ENCODE results near the gene ATG5. TPM values are rescaled to one million over a fixed set of nuclear protein-coding genes. Genes with fewer than 3 reads are reported as not detected.
"Not testable (repeated sequence)": the region's sequence is repeated elsewhere in the genome, so short reads cannot be mapped to it uniquely, and the experiment has no call there.

The ATG5 gene
- total and polyA plus RNA-seq, 2 donors (not counting 1 experiment from before 2014, with no cell fraction given), result 13.6 to 26.3 TPM

GRCh38 chr6:106237286-106237685 is 88.3 kb downstream of the ATG5 start:
- H2AFZ ChIP-seq (ENCODE audit: insufficient read depth, low read depth, low read length, poor library complexity, severe bottlenecking), result no peak overlapping the region
- no peak overlapping the region for H3K4me3 Mint-ChIP-seq
- H4K20me1 ChIP-seq (ENCODE audit: control insufficient read depth, insufficient read depth, low read length, poor library complexity, severe bottlenecking), result no peaks in the 10 kb centered on the region
- ATAC-seq (ENCODE audit: low read depth) (no peak), DNase-seq (no peak)
- no peak overlapping the region for H3K4me2 ChIP-seq (replicated peaks; ENCODE audit: low read depth, low read length, poor library complexity, severe bottlenecking)
- no peak overlapping the region for H3K4me3 ChIP-seq (ENCODE audit: control extremely low read depth in 1 of 5, extremely low read depth in 1 of 5, insufficient read depth in 1 of 5, low read depth in 2 of 5, low read length in 4 of 5)
- H3K9ac ChIP-seq (ENCODE audit: low read length), result no peak overlapping the region
- intact Hi-C loops (cut with micrococcal nuclease), result no loop called here
- peaks cover 0 to 8% (median 4%) of the 10 kb centered on the region in 3 donors for H3K9me3 ChIP-seq (ENCODE audit: control extremely low read depth in 1 of 3, control insufficient read depth in 2 of 3, insufficient read depth in 1 of 3, low read length in 2 of 3)
- H3K27me3 Mint-ChIP-seq, result no peaks in the 10 kb centered on the region
- ChIA-PET POLR2A (no interaction called here), CTCF (no interaction called here)
- H3K79me2 ChIP-seq (ENCODE audit: control insufficient read depth, insufficient read depth, low read length), result peaks cover 4% of the 10 kb centered on the region
- no peak overlapping the region for H3K27ac Mint-ChIP-seq
- no CpG with 5 or more reads among the region's 1 CpG for WGBS (ENCODE audit: insufficient coverage)
- H3K36me3 ChIP-seq (replicated peaks in 1 of 2; ENCODE audit: control extremely low read depth in 1 of 2, control insufficient read depth in 1 of 2, extremely low read depth in 1 of 2, insufficient read depth in 2 of 2, low read length in 1 of 2), result peaks cover 6 to 15% of the 10 kb centered on the region in 2 experiments
- no peak for TF ChIP-seq CTCF (IDR thresholded peaks at IDR 0.05)
- H3K9me3 Mint-ChIP-seq (ENCODE audit: insufficient read depth), result peaks cover 3% of the 10 kb centered on the region
- no peaks in the 10 kb centered on the region for H3K27me3 ChIP-seq (replicated peaks in 1 of 4; ENCODE audit: control extremely low read depth in 1 of 4, control insufficient read depth in 3 of 4, insufficient read depth in 4 of 4, low read length in 3 of 4)
- no peak overlapping the region for H3K27ac ChIP-seq (ENCODE audit: low read length in 2 of 2)
- no peaks in the 10 kb centered on the region for H3K4me1 Mint-ChIP-seq
- no peaks in the 10 kb centered on the region for H3K4me1 ChIP-seq (ENCODE audit: control insufficient read depth in 2 of 2, insufficient read depth in 2 of 2, low read length in 2 of 2)

GRCh38 chr6:106229876-106230445 is 95.6 kb downstream of the ATG5 start:
- H2AFZ ChIP-seq (ENCODE audit: insufficient read depth, low read depth, low read length, poor library complexity, severe bottlenecking); H3K4me3 Mint-ChIP-seq; H3K4me1 ChIP-seq (ENCODE audit: control insufficient read depth in 2 of 2, insufficient read depth in 2 of 2, low read length in 2 of 2); H3K9ac ChIP-seq (ENCODE audit: low read length); H3K4me3 ChIP-seq (ENCODE audit: control extremely low read depth in 1 of 5, extremely low read depth in 1 of 5, insufficient read depth in 1 of 5, low read depth in 2 of 5, low read length in 4 of 5); DNase-seq; H3K9me3 Mint-ChIP-seq (ENCODE audit: insufficient read depth); H3K27me3 Mint-ChIP-seq; intact Hi-C loops (cut with micrococcal nuclease); H3K9me3 ChIP-seq (ENCODE audit: control extremely low read depth in 1 of 3, control insufficient read depth in 2 of 3, insufficient read depth in 1 of 3, low read length in 2 of 3); H3K27ac ChIP-seq (ENCODE audit: low read length in 2 of 2); H3K27me3 ChIP-seq (replicated peaks in 1 of 4; ENCODE audit: control extremely low read depth in 1 of 4, control insufficient read depth in 3 of 4, insufficient read depth in 4 of 4, low read length in 3 of 4); POLR2A ChIA-PET; H3K4me1 Mint-ChIP-seq; H3K36me3 ChIP-seq (replicated peaks in 1 of 2; ENCODE audit: control extremely low read depth in 1 of 2, control insufficient read depth in 1 of 2, extremely low read depth in 1 of 2, insufficient read depth in 2 of 2, low read length in 1 of 2); H3K4me2 ChIP-seq (replicated peaks; ENCODE audit: low read depth, low read length, poor library complexity, severe bottlenecking); CTCF ChIA-PET; H4K20me1 ChIP-seq (ENCODE audit: control insufficient read depth, insufficient read depth, low read length, poor library complexity, severe bottlenecking); H3K79me2 ChIP-seq (ENCODE audit: control insufficient read depth, insufficient read depth, low read length); ATAC-seq (ENCODE audit: low read depth): not testable (repeated sequence)
- WGBS (ENCODE audit: insufficient coverage), result 100% methylated on average over 1 of the region's 5 CpGs
- peak overlapping the region; percentile 16 for H3K27ac Mint-ChIP-seq

Measured in B cell (primary cell).